ENCODE results near the gene TMEM253.

The TMEM253 gene

GRCh38 chr14:21100931-21101330 is at the start of gene TMEM253:
TSS of gene TMEM253 (plus strand) at chr14:21101066. CDS start at chr14:21101344, 278 bp downstream.
- no peak within 1 kb of the TSS for H3K4me3 ChIP-seq (ENCODE audit: control insufficient read depth, low read depth, low read length)
- no peak for TF ChIP-seq CTCF (IDR thresholded peaks at IDR 0.05; ENCODE audit: control insufficient read depth, insufficient read depth, low read depth, low read length, missing control alignments)
- DNase-seq (ENCODE audit: low read depth) = no peak

GRCh38 chr14:21053184-21054122 is 47.4 kb upstream of the TMEM253 start:
- no peak overlapping the region for H3K4me3 ChIP-seq (ENCODE audit: control insufficient read depth, low read depth, low read length)
- TF ChIP-seq CTCF (IDR thresholded peaks at IDR 0.05; ENCODE audit: control insufficient read depth, insufficient read depth, low read depth, low read length, missing control alignments) = no peak
- DNase-seq (ENCODE audit: low read depth) = no peak

- no peak for DNase-seq (ENCODE audit: low read depth)
- no peak overlapping the region for H3K4me3 ChIP-seq (ENCODE audit: control insufficient read depth, low read depth, low read length)
- TF ChIP-seq CTCF (IDR thresholded peaks at IDR 0.05; ENCODE audit: control insufficient read depth, insufficient read depth, low read depth, low read length, missing control alignments) = no peak
These were observed 46.6 kb upstream of the TMEM253 start for GRCh38 chr14:21054123-21054767.

- no peak overlapping the region for H3K4me3 ChIP-seq (ENCODE audit: control insufficient read depth, low read depth, low read length)
- DNase-seq (ENCODE audit: low read depth) = no peak
- TF ChIP-seq CTCF (IDR thresholded peaks at IDR 0.05; ENCODE audit: control insufficient read depth, insufficient read depth, low read depth, low read length, missing control alignments) = no peak
These were observed 46.1 kb upstream of the TMEM253 start for GRCh38 chr14:21054768-21055145.

- no peak for TF ChIP-seq CTCF (IDR thresholded peaks at IDR 0.05; ENCODE audit: control insufficient read depth, insufficient read depth, low read depth, low read length, missing control alignments)
- DNase-seq (ENCODE audit: low read depth) = no peak
- no peak overlapping the region for H3K4me3 ChIP-seq (ENCODE audit: control insufficient read depth, low read depth, low read length)
These were observed 45.3 kb upstream of the TMEM253 start for GRCh38 chr14:21055432-21056117.

GRCh38 chr14:21056520-21057163 is 44.2 kb upstream of the TMEM253 start:
- H3K4me3 ChIP-seq (ENCODE audit: control insufficient read depth, low read depth, low read length) = no peak overlapping the region
- no peak for TF ChIP-seq CTCF (IDR thresholded peaks at IDR 0.05; ENCODE audit: control insufficient read depth, insufficient read depth, low read depth, low read length, missing control alignments)
- no peak for DNase-seq (ENCODE audit: low read depth)
